Fibroblast of lung (primary cell): ENCODE data around the gene SERPINH1.

Experiments used
- EZH2 ChIP-seq: IDR thresholded peaks from 2 replicates; pipeline ENCODE4 v1.5.1; 2012; ENCODE audit warnings: low read length, control low read depth, mild to moderate bottlenecking; ENCODE audit errors: missing control alignments
- TF ChIP-seq, protein P1 (sequence below), 2 donors: IDR thresholded peaks in 1 of 2; conservative IDR thresholded peaks in 1 of 2; 1 replicate in 1 of 2; 2 replicates in 1 of 2; pipeline ENCODE4 v1.5.1; 2011 to 2012; ENCODE audit warnings: low read length in 2 of 2, control low read depth in 1 of 2, inconsistent platforms in 1 of 2, low read depth in 1 of 2, mild to moderate bottlenecking in 1 of 2

DNA sequence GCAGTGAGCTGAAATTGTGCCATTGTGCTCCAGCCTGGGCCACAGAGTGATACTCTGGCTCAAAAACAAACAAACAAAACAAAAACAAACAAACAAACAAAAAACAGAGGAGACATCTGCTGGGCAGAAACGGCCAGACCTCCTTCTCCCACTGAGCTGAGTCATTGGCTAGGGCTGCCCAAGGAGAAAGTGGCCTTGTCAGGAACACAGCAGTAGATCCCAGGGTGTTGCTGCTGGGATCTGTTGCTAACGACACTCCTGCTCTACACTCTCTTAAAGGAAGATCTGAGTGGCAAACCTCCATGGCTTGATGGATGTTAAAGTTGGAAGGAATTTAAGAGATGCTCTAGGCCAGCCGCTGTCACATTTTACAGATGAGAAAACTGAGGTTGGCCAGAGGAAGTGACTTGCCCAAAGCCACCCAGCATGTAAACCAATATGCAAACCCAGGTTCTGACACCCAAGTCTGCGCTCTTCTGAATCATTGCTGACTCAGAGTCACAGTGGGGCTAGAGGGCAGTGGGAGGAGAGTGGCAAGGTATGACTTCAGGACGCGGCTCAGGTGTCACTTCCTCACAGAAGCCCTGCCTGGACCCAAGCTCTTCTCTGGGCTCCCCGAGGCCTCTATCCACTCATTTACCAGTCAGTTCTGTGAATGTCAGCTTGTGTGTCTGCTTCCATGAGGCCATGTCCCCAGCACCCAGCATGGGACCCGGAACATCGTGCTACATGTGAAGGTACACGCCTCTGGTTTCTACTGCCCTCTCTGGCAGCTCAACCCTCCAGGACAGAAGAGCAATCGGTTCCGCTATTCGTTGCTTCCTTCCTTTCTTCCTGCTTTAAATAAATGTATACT is 25.0 kb upstream of the SERPINH1 start:
- TF ChIP-seq, protein P1, sequence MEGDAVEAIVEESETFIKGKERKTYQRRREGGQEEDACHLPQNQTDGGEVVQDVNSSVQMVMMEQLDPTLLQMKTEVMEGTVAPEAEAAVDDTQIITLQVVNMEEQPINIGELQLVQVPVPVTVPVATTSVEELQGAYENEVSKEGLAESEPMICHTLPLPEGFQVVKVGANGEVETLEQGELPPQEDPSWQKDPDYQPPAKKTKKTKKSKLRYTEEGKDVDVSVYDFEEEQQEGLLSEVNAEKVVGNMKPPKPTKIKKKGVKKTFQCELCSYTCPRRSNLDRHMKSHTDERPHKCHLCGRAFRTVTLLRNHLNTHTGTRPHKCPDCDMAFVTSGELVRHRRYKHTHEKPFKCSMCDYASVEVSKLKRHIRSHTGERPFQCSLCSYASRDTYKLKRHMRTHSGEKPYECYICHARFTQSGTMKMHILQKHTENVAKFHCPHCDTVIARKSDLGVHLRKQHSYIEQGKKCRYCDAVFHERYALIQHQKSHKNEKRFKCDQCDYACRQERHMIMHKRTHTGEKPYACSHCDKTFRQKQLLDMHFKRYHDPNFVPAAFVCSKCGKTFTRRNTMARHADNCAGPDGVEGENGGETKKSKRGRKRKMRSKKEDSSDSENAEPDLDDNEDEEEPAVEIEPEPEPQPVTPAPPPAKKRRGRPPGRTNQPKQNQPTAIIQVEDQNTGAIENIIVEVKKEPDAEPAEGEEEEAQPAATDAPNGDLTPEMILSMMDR (conservative IDR thresholded peaks at IDR 0.05 in 1 of 2, IDR thresholded peaks at IDR 0.05 in 1 of 2; ENCODE audit: low read depth in 1 of 2, low read length in 2 of 2), result no peak
- TF ChIP-seq EZH2, result no peak
